IMR-90 (cell line): Measurements from ENCODE around the gene ARHGAP31. TPM values are rescaled to one million over a fixed set of nuclear protein-coding genes. Genes with fewer than 3 reads are reported as not detected.

Experiments used
- ATAC-seq: fragments of 200-7000 bp; cut with Tn5 transposase; 2 replicates; pipeline ENCODE4 v1.9.1; 2020; ENCODE audit warnings: low read depth, mild to moderate bottlenecking, moderate library complexity
- BruUV-seq: library from RNA; stranded (reverse); fragments of 400-500 nt; replicated peaks from 2 replicates; lab custom pipeline; 2021; lab: Mats Ljungman, UMichigan
- CTCF ChIA-PET: fragments of 300-600 bp; formaldehyde crosslinking; extraction: SDS; loops from one replicate; lab custom pipeline; 2021; ENCODE audit warnings: antibody characterized with exemption; lab: Yijun Ruan, JAX
- POLR2A ChIA-PET: fragments of 300-600 bp; sonication (Branson Sonifier 250); formaldehyde crosslinking; loops from one replicate; lab custom pipeline; 2022; ENCODE audit warnings: antibody characterized with exemption; ENCODE audit not compliant: unreplicated experiment; lab: Charles Lee
- DNase-seq: peaks from one replicate; pipeline ENCODE4 v3.0.0; 2013
- H2AFZ ChIP-seq: replicated peaks from 2 replicates; pipeline ENCODE3; 2013; ENCODE audit warnings: low read length, mild to moderate bottlenecking; ENCODE audit not compliant: poor library complexity
- H2AK5ac ChIP-seq: 2 replicates; pipeline ENCODE4 v1.6.1; 2013; ENCODE audit warnings: low read depth, low read length, inconsistent platforms
- H2AK9ac ChIP-seq: replicated peaks from 2 replicates; pipeline ENCODE3; 2013; ENCODE audit warnings: mild to moderate bottlenecking, low read depth, low read length, moderate library complexity; ENCODE audit not compliant: poor library complexity
- H2BK120ac ChIP-seq: 2 replicates; pipeline ENCODE4 v1.6.1; 2013; ENCODE audit warnings: low read depth, low read length, inconsistent platforms
- H2BK15ac ChIP-seq: 3 replicates; pipeline ENCODE4 v1.6.1; 2013; ENCODE audit warnings: low read depth, low read length, inconsistent platforms
- H2BK20ac ChIP-seq: 2 replicates; pipeline ENCODE4 v1.6.1; 2013; ENCODE audit warnings: low read depth, mild to moderate bottlenecking, inconsistent platforms, low read length, moderate library complexity
- H2BK5ac ChIP-seq: 2 replicates; pipeline ENCODE4 v1.6.1; 2013; ENCODE audit warnings: mild to moderate bottlenecking, low read depth, low read length, inconsistent platforms; ENCODE audit not compliant: poor library complexity, severe bottlenecking
- H3K14ac ChIP-seq: replicated peaks from 2 replicates; pipeline ENCODE4 v1.6.1; 2013; ENCODE audit warnings: low read depth, low read length, inconsistent platforms
- H3K18ac ChIP-seq: 2 replicates; pipeline ENCODE4 v1.6.1; 2013; ENCODE audit warnings: low read depth, low read length, control low read depth
- H3K23ac ChIP-seq: 2 replicates; pipeline ENCODE4 v1.6.1; 2013; ENCODE audit warnings: low read depth, low read length, inconsistent platforms
- H3K27ac ChIP-seq: 2 replicates; pipeline ENCODE4 v1.5.1; 2013; ENCODE audit warnings: mild to moderate bottlenecking, control low read depth, low read length; ENCODE audit not compliant: insufficient read depth
- H3K27me3 ChIP-seq: 2 replicates; pipeline ENCODE4 v1.6.1; 2013; ENCODE audit warnings: low read length; ENCODE audit not compliant: control insufficient read depth, insufficient read depth
- H3K36me3 ChIP-seq: 2 replicates; pipeline ENCODE4 v1.6.1; 2013; ENCODE audit warnings: low read length, mixed read lengths; ENCODE audit not compliant: control insufficient read depth, insufficient read depth
- H3K4ac ChIP-seq: 2 replicates; pipeline ENCODE4 v1.6.1; 2013; ENCODE audit warnings: low read depth, low read length, inconsistent platforms
- H3K4me1 ChIP-seq: 2 replicates; pipeline ENCODE4 v1.6.1; 2013; ENCODE audit warnings: low read length, mixed read lengths; ENCODE audit not compliant: control insufficient read depth, insufficient read depth
- H3K4me2 ChIP-seq: 2 replicates; pipeline ENCODE4 v1.6.1; 2013; ENCODE audit warnings: low read depth, mild to moderate bottlenecking, control low read depth, low read length, moderate library complexity
- H3K4me3 ChIP-seq: 2 replicates; pipeline ENCODE4 v1.5.1; 2013; ENCODE audit warnings: low read depth, mild to moderate bottlenecking, control low read depth, low read length, moderate library complexity; ENCODE audit not compliant: insufficient read depth
- H3K56ac ChIP-seq: 2 replicates; pipeline ENCODE4 v1.6.1; 2013; ENCODE audit warnings: low read length, inconsistent platforms; ENCODE audit not compliant: insufficient read depth; ENCODE audit errors: extremely low read depth
- H3K79me1 ChIP-seq, 2 experiments: 2 replicates each; pipeline ENCODE4 v1.6.1; 2013; ENCODE audit warnings: low read length in 2 of 2, inconsistent platforms in 1 of 2, low read depth in 1 of 2
- H3K9ac ChIP-seq: 2 replicates; pipeline ENCODE4 v1.6.1; 2013; ENCODE audit warnings: low read depth, low read length, control low read depth
- H3K9me1 ChIP-seq: 2 replicates; pipeline ENCODE4 v1.6.1; 2013; ENCODE audit warnings: low read length, inconsistent platforms; ENCODE audit not compliant: insufficient read depth
- H3K9me3 ChIP-seq: 2 replicates; pipeline ENCODE4 v1.6.1; 2013; ENCODE audit warnings: low read length; ENCODE audit not compliant: control insufficient read depth, insufficient read depth
- H4K20me1 ChIP-seq: 2 replicates; pipeline ENCODE4 v1.6.1; 2013; ENCODE audit warnings: low read length, inconsistent platforms; ENCODE audit not compliant: insufficient read depth
- H4K5ac ChIP-seq: 2 replicates; pipeline ENCODE4 v1.6.1; 2013; ENCODE audit warnings: mild to moderate bottlenecking, low read depth, low read length, control low read depth
- H4K8ac ChIP-seq, 2 experiments: 2 replicates each; pipeline ENCODE4 v1.6.1; 2013; ENCODE audit warnings: low read depth in 2 of 2, low read length in 2 of 2, control low read depth in 1 of 2, inconsistent platforms in 1 of 2
- H4K91ac ChIP-seq: 2 replicates; pipeline ENCODE4 v1.6.1; 2013; ENCODE audit warnings: low read depth, low read length, inconsistent platforms; ENCODE audit not compliant: insufficient read depth
- BHLHE40 ChIP-seq: fragments of 150-350 bp; IDR thresholded peaks from 2 replicates; pipeline ENCODE4 v1.6.1; 2016; ENCODE audit warnings: mild to moderate bottlenecking, low read depth, low read length
- CEBPB ChIP-seq: IDR thresholded peaks from 2 replicates; pipeline ENCODE4 v1.6.1; 2012; ENCODE audit warnings: low read depth, low read length, improper control_type of control experiment
- CHD1 ChIP-seq: IDR thresholded peaks from 2 replicates; pipeline ENCODE4 v1.6.1; 2012; ENCODE audit warnings: low read depth, low read length, improper control_type of control experiment
- ELK1 ChIP-seq: fragments of 150-350 bp; IDR thresholded peaks from 2 replicates; pipeline ENCODE4 v1.6.1; 2016; ENCODE audit warnings: low read depth, mild to moderate bottlenecking, low read length, moderate library complexity, borderline replicate concordance
- MAFK ChIP-seq: IDR thresholded peaks from 2 replicates; pipeline ENCODE4 v1.6.1; 2012; ENCODE audit warnings: low read depth, low read length, improper control_type of control experiment
- MAZ ChIP-seq: IDR thresholded peaks from 2 replicates; pipeline ENCODE4 v1.6.1; 2012; ENCODE audit warnings: low read depth, mild to moderate bottlenecking, low read length, improper control_type of control experiment, moderate library complexity, borderline replicate concordance
- MXI1 ChIP-seq: IDR thresholded peaks from 2 replicates; pipeline ENCODE4 v1.6.1; 2012; ENCODE audit warnings: low read depth, mild to moderate bottlenecking, low read length, moderate library complexity, borderline replicate concordance
- NFE2L2 ChIP-seq: fragments of 150-350 bp; IDR thresholded peaks from 2 replicates; pipeline ENCODE4 v1.6.1; 2016; ENCODE audit warnings: low read depth, mild to moderate bottlenecking, low read length
- RAD21 ChIP-seq: IDR thresholded peaks from 2 replicates; pipeline ENCODE4 v1.6.1; 2012; ENCODE audit warnings: low read length, improper control_type of control experiment
- RCOR1 ChIP-seq: IDR thresholded peaks from 2 replicates; pipeline ENCODE4 v1.6.1; 2012; ENCODE audit warnings: mild to moderate bottlenecking, low read length, improper control_type of control experiment; ENCODE audit not compliant: insufficient replicate concordance
- RFX5 ChIP-seq: IDR thresholded peaks from 2 replicates; pipeline ENCODE4 v1.8.0; 2012; ENCODE audit warnings: low read depth, mild to moderate bottlenecking, low read length, moderate library complexity
- SMC3 ChIP-seq: fragments of 150-350 bp; IDR thresholded peaks from 2 replicates; pipeline ENCODE4 v1.6.1; 2016; ENCODE audit warnings: low read depth, mild to moderate bottlenecking, antibody characterized with exemption, low read length, moderate library complexity
- WGBS, 2 experiments: methylation state at CpG; one replicate each; pipeline versions ENCODE4 v1.1.5 to v1.1.7; 2013; ENCODE audit warnings: missing lambda C conversion rate in 2 of 2; ENCODE audit not compliant: insufficient read length in 1 of 2; ENCODE audit errors: extremely low coverage in 2 of 2; 5-methylcytosine and 5-hydroxymethylcytosine counted together
- dilution Hi-C: fragments of 300-500 bp; cut with HindIII; formaldehyde crosslinking; loops from one replicate; pipeline ENCODE4 v1.14.3; 2018; ENCODE audit warnings: low sequenced_read_pairs; ENCODE audit not compliant: unreplicated experiment
- in situ Hi-C: fragments of 300-500 bp; cut with MboI; formaldehyde crosslinking; loops from 3 replicates; pipeline ENCODE4 v1.14.3; 2019; ENCODE audit warnings: low sequenced_read_pairs, inconsistent platforms, mixed read lengths
- intact Hi-C: fragments of 100-400 bp; cut with micrococcal nuclease; formaldehyde crosslinking; loops from 2 replicates; pipeline ENCODE4 v1.10.0; 2022
- polyA plus RNA-seq, 3 experiments: library from polyadenylated mRNA; depleted of rRNA; stranded (reverse); fragments of >200 nt; gene quantifications; 2 replicates each; pipeline ENCODE4 v1.2.3, GENCODE V29; 2012; ENCODE audit warnings: low replicate concordance in 1 of 3
- total RNA-seq: library from RNA; depleted of rRNA; stranded (reverse); fragments of >200 nt; gene quantifications from 2 replicates; pipeline ENCODE4 v1.2.3, GENCODE V29; 2012
- TF ChIP-seq, protein P1 (sequence below): fragments of 150-350 bp; IDR thresholded peaks from 2 replicates; pipeline ENCODE4 v1.6.1; 2017; ENCODE audit warnings: mild to moderate bottlenecking, antibody characterized with exemption, low read length, low read depth
- TF ChIP-seq, protein P2 (sequence below): conservative IDR thresholded peaks from 2 replicates; pipeline ENCODE4 v1.5.1; 2012; ENCODE audit warnings: mild to moderate bottlenecking, low read depth, low read length, improper control_type of control experiment

The ARHGAP31 gene
- total and polyA plus RNA-seq, 2 of the 4 experiments (the other 2 are of a cell fraction) = 6.6 to 7.7 TPM

- H3K56ac ChIP-seq = no peak overlapping the region
- H3K79me1 ChIP-seq = peaks cover 2 to 8% of the 10 kb centered on the region in 2 experiments; a peak in 1 of 4 replicates
- H3K27me3 ChIP-seq = no peaks in the 10 kb centered on the region
- no peak overlapping the region for H3K27ac ChIP-seq
- H2AK9ac ChIP-seq = no peak overlapping the region
- H2BK120ac ChIP-seq = no peak overlapping the region
- intact Hi-C loops (no loop called here), dilution Hi-C loops (no loop called here), in situ Hi-C loops (no loop called here)
- ATAC-seq = no peak
- no peaks in the 10 kb centered on the region for H3K4me1 ChIP-seq
- POLR2A ChIA-PET = no interaction called here
- no peaks in the 10 kb centered on the region for H3K9me3 ChIP-seq
- no peak overlapping the region for H4K5ac ChIP-seq
- H4K20me1 ChIP-seq = no peaks in the 10 kb centered on the region
- H3K4me3 ChIP-seq = no peak overlapping the region
- no peak overlapping the region for H3K4me2 ChIP-seq
- no peak overlapping the region for H2AK5ac ChIP-seq
- H2AFZ ChIP-seq = no peak overlapping the region
- no peak overlapping the region for H3K9ac ChIP-seq
- no peak overlapping the region for H3K14ac ChIP-seq
- BruUV-seq = no TSS peak
- DNase-seq = no peak
- H2BK15ac ChIP-seq = no peak overlapping the region
- no peak overlapping the region for H3K23ac ChIP-seq
- no peak overlapping the region for H2BK20ac ChIP-seq
- no peak overlapping the region for H2BK5ac ChIP-seq
- H3K9me1 ChIP-seq = peaks cover 7% of the 10 kb centered on the region; the same call in 1 of the 2 replicates
- no peak overlapping the region for H4K91ac ChIP-seq
- peaks cover 17% of the 10 kb centered on the region for H3K36me3 ChIP-seq
- WGBS, 2 experiments = 86% methylated on average over 17 of the region's 36 CpGs; no CpG with 5 or more reads in 1 of the 2 experiments
- H4K8ac ChIP-seq = no peak overlapping the region
- no peak overlapping the region for H3K18ac ChIP-seq
- CTCF ChIA-PET = no interaction called here
- no peak overlapping the region for H3K4ac ChIP-seq
- no peak for TF ChIP-seq CEBPB
- no peak for TF ChIP-seq CHD1
- no peak for TF ChIP-seq RAD21
- TF ChIP-seq, protein P1, sequence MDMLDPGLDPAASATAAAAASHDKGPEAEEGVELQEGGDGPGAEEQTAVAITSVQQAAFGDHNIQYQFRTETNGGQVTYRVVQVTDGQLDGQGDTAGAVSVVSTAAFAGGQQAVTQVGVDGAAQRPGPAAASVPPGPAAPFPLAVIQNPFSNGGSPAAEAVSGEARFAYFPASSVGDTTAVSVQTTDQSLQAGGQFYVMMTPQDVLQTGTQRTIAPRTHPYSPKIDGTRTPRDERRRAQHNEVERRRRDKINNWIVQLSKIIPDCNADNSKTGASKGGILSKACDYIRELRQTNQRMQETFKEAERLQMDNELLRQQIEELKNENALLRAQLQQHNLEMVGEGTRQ = no peak
- no peak for TF ChIP-seq ELK1
- no peak for TF ChIP-seq MAZ
- TF ChIP-seq NFE2L2 = no peak
- no peak for TF ChIP-seq BHLHE40
- TF ChIP-seq RCOR1 = no peak
- TF ChIP-seq, protein P2, sequence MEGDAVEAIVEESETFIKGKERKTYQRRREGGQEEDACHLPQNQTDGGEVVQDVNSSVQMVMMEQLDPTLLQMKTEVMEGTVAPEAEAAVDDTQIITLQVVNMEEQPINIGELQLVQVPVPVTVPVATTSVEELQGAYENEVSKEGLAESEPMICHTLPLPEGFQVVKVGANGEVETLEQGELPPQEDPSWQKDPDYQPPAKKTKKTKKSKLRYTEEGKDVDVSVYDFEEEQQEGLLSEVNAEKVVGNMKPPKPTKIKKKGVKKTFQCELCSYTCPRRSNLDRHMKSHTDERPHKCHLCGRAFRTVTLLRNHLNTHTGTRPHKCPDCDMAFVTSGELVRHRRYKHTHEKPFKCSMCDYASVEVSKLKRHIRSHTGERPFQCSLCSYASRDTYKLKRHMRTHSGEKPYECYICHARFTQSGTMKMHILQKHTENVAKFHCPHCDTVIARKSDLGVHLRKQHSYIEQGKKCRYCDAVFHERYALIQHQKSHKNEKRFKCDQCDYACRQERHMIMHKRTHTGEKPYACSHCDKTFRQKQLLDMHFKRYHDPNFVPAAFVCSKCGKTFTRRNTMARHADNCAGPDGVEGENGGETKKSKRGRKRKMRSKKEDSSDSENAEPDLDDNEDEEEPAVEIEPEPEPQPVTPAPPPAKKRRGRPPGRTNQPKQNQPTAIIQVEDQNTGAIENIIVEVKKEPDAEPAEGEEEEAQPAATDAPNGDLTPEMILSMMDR = no peak
- no peak for TF ChIP-seq SMC3
- no peak for TF ChIP-seq MAFK
- no peak for TF ChIP-seq MXI1
- TF ChIP-seq RFX5 = no peak
Measured at GRCh38 chr3:119401503-119402440, 107.6 kb downstream of the ARHGAP31 start.
